Measurements from ENCODE around the gene GPN3. TPM values are rescaled to one million over a fixed set of nuclear protein-coding genes. Genes with fewer than 3 reads are reported as not detected.

Gene GPN3
- total RNA-seq, 1 donor from 2014 or later: 14.5 TPM

- Mint-ChIP-seq H3K27ac (no peak overlapping the region), H3K36me3 (no peaks in the 10 kb centered on the region), H3K4me1 (peaks cover 23% of the 10 kb centered on the region), H3K27me3 (ENCODE audit: low read depth) (no peaks in the 10 kb centered on the region), H3K9me3 (peaks cover 6% of the 10 kb centered on the region), H3K4me3 (no peak overlapping the region)
- DNase-seq (ENCODE audit: low spot score in 2 of 2, unreplicated experiment in 2 of 2): no peak
- TF ChIP-seq, protein P1, sequence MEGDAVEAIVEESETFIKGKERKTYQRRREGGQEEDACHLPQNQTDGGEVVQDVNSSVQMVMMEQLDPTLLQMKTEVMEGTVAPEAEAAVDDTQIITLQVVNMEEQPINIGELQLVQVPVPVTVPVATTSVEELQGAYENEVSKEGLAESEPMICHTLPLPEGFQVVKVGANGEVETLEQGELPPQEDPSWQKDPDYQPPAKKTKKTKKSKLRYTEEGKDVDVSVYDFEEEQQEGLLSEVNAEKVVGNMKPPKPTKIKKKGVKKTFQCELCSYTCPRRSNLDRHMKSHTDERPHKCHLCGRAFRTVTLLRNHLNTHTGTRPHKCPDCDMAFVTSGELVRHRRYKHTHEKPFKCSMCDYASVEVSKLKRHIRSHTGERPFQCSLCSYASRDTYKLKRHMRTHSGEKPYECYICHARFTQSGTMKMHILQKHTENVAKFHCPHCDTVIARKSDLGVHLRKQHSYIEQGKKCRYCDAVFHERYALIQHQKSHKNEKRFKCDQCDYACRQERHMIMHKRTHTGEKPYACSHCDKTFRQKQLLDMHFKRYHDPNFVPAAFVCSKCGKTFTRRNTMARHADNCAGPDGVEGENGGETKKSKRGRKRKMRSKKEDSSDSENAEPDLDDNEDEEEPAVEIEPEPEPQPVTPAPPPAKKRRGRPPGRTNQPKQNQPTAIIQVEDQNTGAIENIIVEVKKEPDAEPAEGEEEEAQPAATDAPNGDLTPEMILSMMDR (IDR thresholded peaks at IDR 0.05; ENCODE audit: unreplicated experiment): no peak
Measured at GRCh38 chr12:110505332-110505731, 37.3 kb upstream of the GPN3 start.

GRCh38 chr12:110503432-110503831 lies 35.4 kb upstream of the GPN3 start:
- no peak overlapping the region for H3K27ac Mint-ChIP-seq
- H3K36me3 Mint-ChIP-seq: peaks cover 2% of the 10 kb centered on the region
- no peak overlapping the region for H3K4me3 Mint-ChIP-seq
- DNase-seq (ENCODE audit: low spot score in 2 of 2, unreplicated experiment in 2 of 2): no peak
- no peaks in the 10 kb centered on the region for H3K27me3 Mint-ChIP-seq (ENCODE audit: low read depth)
- peaks cover 6% of the 10 kb centered on the region for H3K9me3 Mint-ChIP-seq
- H3K4me1 Mint-ChIP-seq: peaks cover 31% of the 10 kb centered on the region
- TF ChIP-seq, protein P1 (IDR thresholded peaks at IDR 0.05; ENCODE audit: unreplicated experiment): no peak

DNA sequence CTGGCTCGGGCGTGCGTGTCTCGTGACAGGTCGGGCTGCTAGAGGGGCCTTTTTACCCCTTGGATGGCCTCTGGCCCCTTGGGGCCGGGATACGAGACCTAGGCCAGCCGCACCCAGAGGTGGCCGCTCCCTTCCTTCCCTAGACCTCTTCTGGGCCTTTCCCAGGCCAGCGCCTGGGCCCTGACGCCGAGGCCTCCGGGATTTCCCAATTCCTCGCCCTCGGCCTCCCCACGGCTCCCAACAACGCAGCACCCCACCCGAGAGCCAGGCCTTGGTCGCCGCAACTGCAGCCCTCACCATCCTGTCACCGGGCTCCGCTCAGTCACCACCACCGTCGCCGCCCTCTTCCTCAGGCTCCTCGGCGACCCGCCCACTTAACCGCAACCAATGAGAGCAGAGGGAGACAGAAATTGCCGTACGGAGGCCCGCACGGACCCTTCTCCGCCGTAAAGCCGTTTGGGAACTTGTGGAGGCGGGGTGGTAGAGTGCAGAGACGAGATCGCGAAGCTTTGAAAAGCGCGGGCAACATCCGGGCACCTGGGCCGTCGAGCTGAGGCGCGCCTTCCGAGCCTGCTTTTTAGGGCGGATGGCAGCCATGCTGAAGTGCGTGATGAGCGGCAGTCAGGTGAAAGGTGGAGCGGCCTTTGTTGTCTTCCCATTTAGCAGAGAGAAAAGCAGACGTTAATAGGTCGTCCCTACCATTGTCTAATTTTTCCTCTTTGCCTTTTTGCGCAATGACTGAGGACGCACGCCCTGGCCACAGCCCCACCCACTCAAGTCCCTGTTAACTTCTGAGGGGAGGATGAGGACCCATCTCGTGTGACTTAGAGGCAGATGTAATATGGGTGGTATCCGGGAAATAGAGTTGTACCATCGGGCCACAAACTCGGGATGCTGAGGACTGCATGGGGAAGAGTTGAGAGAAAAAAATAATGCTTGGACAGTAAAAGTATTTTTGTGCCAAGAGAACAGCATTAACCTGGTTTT lies 34.0 kb upstream of the GPN3 start, which contains the start of the genes RAD9B and VPS29:
Gene RAD9B (plus strand): TSS at position 580 of the 987 bp plus-strand sequence. CDS start 7 bp downstream, at position 587.
Gene VPS29 (minus strand): TSS at position 360 of the 987 bp plus-strand sequence. CDS start 60 bp downstream, at position 300.
- Mint-ChIP-seq H3K36me3 (peaks cover 2% of the 10 kb centered on the region), H3K27me3 (ENCODE audit: low read depth) (no peaks in the 10 kb centered on the region), H3K4me3 (peak within 1 kb of the TSS; percentile 98), H3K27ac (peak within 1 kb of the TSS; percentile 97), H3K9me3 (peaks cover 6% of the 10 kb centered on the region), H3K4me1 (peaks cover 31% of the 10 kb centered on the region)
- DNase-seq (ENCODE audit: low spot score in 2 of 2, unreplicated experiment in 2 of 2): peak; percentile 90 to 95
- TF ChIP-seq, protein P1 (IDR thresholded peaks at IDR 0.05; ENCODE audit: unreplicated experiment): no peak

DNA sequence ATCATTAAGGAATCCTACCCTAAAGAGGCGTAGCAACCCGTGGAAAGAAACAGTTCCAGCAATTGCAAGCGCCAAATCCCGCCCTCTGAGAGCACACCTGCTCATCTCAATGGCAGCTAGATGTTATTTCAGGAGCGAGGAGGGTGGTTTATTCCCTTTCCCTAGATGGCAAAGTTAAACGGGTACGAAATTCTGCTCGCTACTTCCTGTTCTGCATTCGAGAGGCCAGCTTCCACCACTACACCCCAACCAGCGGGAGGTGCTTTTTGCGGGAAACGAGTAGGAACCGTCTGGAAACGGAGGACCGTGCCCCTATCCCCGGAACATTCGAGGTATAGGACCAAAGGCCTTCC lies 33.3 kb upstream of the GPN3 start:
- H3K4me3 Mint-ChIP-seq: peak overlapping the region; percentile 98
- peak overlapping the region; percentile 97 for H3K27ac Mint-ChIP-seq
- TF ChIP-seq, protein P1 (IDR thresholded peaks at IDR 0.05; ENCODE audit: unreplicated experiment): no peak
- H3K27me3 Mint-ChIP-seq (ENCODE audit: low read depth): no peaks in the 10 kb centered on the region
- peaks cover 2% of the 10 kb centered on the region for H3K36me3 Mint-ChIP-seq
- H3K9me3 Mint-ChIP-seq: peaks cover 6% of the 10 kb centered on the region
- H3K4me1 Mint-ChIP-seq: peaks cover 31% of the 10 kb centered on the region
- peak in 1 of 2 experiments; percentile 38 for DNase-seq (ENCODE audit: low spot score in 2 of 2, unreplicated experiment in 2 of 2)

GRCh38 chr12:110498984-110499706 lies 31.1 kb upstream of the GPN3 start:
- TF ChIP-seq, protein P1 (IDR thresholded peaks at IDR 0.05; ENCODE audit: unreplicated experiment): no peak
- Mint-ChIP-seq H3K9me3 (peaks cover 6% of the 10 kb centered on the region), H3K27me3 (ENCODE audit: low read depth) (no peaks in the 10 kb centered on the region), H3K27ac (peak overlapping the region; percentile 66), H3K4me3 (no peak overlapping the region), H3K4me1 (peaks cover 31% of the 10 kb centered on the region), H3K36me3 (peaks cover 11% of the 10 kb centered on the region)
- DNase-seq (ENCODE audit: low spot score in 2 of 2, unreplicated experiment in 2 of 2): no peak
